H9 (cell line): Measurements from ENCODE around the gene RBM34. TPM values are rescaled to one million over a fixed set of nuclear protein-coding genes. Genes with fewer than 3 reads are reported as not detected.

ENCODE experiments used
- DNase-seq: peaks from one replicate; pipeline ENCODE4 v3.0.0-alpha.2; 2017
- H2AFZ ChIP-seq: one replicate; pipeline ENCODE4 v1.6.1; 2013; ENCODE audit warnings: mild to moderate bottlenecking, low read length, control low read depth, moderate library complexity
- H2AK5ac ChIP-seq: 2 replicates; pipeline ENCODE4 v1.6.1; 2013; ENCODE audit warnings: low read length, control low read depth, mixed read lengths; ENCODE audit not compliant: insufficient read length
- H2BK120ac ChIP-seq: one replicate; pipeline ENCODE4 v1.6.1; 2013; ENCODE audit warnings: low read depth, mild to moderate bottlenecking, low read length, control low read depth, inconsistent platforms; ENCODE audit not compliant: poor library complexity, severe bottlenecking
- H2BK12ac ChIP-seq: 2 replicates; pipeline ENCODE4 v1.6.1; 2013; ENCODE audit warnings: low read length, control low read depth, mixed read lengths, low read depth; ENCODE audit not compliant: insufficient read length
- H2BK15ac ChIP-seq: 2 replicates; pipeline ENCODE4 v1.6.1; 2013; ENCODE audit warnings: low read depth, low read length, control low read depth
- H2BK20ac ChIP-seq: one replicate; pipeline ENCODE4 v1.6.1; 2013; ENCODE audit warnings: low read depth, mild to moderate bottlenecking, low read length, control low read depth, inconsistent platforms; ENCODE audit not compliant: poor library complexity, severe bottlenecking
- H2BK5ac ChIP-seq: 2 replicates; pipeline ENCODE4 v1.6.1; 2013; ENCODE audit warnings: low read length, control low read depth, mixed read lengths; ENCODE audit not compliant: insufficient read length
- H3K14ac ChIP-seq: 2 replicates; pipeline ENCODE4 v1.6.1; 2013; ENCODE audit warnings: low read length, control low read depth; ENCODE audit not compliant: insufficient read depth
- H3K18ac ChIP-seq: 2 replicates; pipeline ENCODE4 v1.6.1; 2013; ENCODE audit warnings: low read depth, mild to moderate bottlenecking, mixed read lengths, low read length, control low read depth; ENCODE audit not compliant: insufficient read length
- H3K23ac ChIP-seq: 2 replicates; pipeline ENCODE4 v1.6.1; 2013; ENCODE audit warnings: low read length, control low read depth, mixed read lengths, low read depth; ENCODE audit not compliant: insufficient read length
- H3K23me2 ChIP-seq: 2 replicates; pipeline ENCODE4 v1.6.1; 2013; ENCODE audit warnings: low read depth, mild to moderate bottlenecking, mixed read lengths, low read length, control low read depth; ENCODE audit not compliant: insufficient read length, poor library complexity, severe bottlenecking
- H3K27ac ChIP-seq: 2 replicates; pipeline ENCODE4 v1.5.1; 2013; ENCODE audit warnings: low read length, control low read depth, mixed read lengths, low read depth; ENCODE audit not compliant: insufficient read length
- H3K27me3 ChIP-seq: 2 replicates; pipeline ENCODE4 v1.6.1; 2013; ENCODE audit warnings: low read length, control low read depth, inconsistent platforms; ENCODE audit not compliant: insufficient read depth
- H3K4ac ChIP-seq: 2 replicates; pipeline ENCODE4 v1.6.1; 2013; ENCODE audit warnings: low read depth, mild to moderate bottlenecking, control low read depth, inconsistent platforms, low read length, moderate library complexity
- H3K4me1 ChIP-seq: 2 replicates; pipeline ENCODE4 v1.6.1; 2013; ENCODE audit warnings: low read length, control low read depth, inconsistent platforms; ENCODE audit not compliant: insufficient read depth
- H3K4me2 ChIP-seq: 2 replicates; pipeline ENCODE4 v1.6.1; 2013; ENCODE audit warnings: low read length, control low read depth, mixed read lengths; ENCODE audit not compliant: insufficient read length, insufficient read depth
- H3K56ac ChIP-seq: 2 replicates; pipeline ENCODE4 v1.6.1; 2013; ENCODE audit warnings: low read depth, mild to moderate bottlenecking, mixed read lengths, low read length, control low read depth; ENCODE audit not compliant: insufficient read length
- H3K79me1 ChIP-seq: 2 replicates; pipeline ENCODE4 v1.6.1; 2013; ENCODE audit warnings: low read depth, mild to moderate bottlenecking, moderate library complexity, low read length, control low read depth, inconsistent platforms; ENCODE audit not compliant: insufficient read depth, poor library complexity, severe bottlenecking
- H3K79me2 ChIP-seq: 2 replicates; pipeline ENCODE4 v1.6.1; 2013; ENCODE audit warnings: low read length, control low read depth, inconsistent platforms; ENCODE audit not compliant: insufficient read depth
- H3K9ac ChIP-seq: 2 replicates; pipeline ENCODE4 v1.6.1; 2013; ENCODE audit warnings: low read length, control low read depth, mixed read lengths; ENCODE audit not compliant: insufficient read length; ENCODE audit errors: extremely low read depth
- H3K9me3 ChIP-seq: one replicate; pipeline ENCODE4 v1.6.1; 2013; ENCODE audit warnings: low read depth, low read length, inconsistent platforms; ENCODE audit not compliant: control insufficient read depth
- H3T11ph ChIP-seq: one replicate; pipeline ENCODE4 v1.6.1; 2013; ENCODE audit warnings: mild to moderate bottlenecking, low read length, control low read depth, inconsistent platforms
- H4K20me1 ChIP-seq: one replicate; pipeline ENCODE4 v1.6.1; 2013; ENCODE audit not compliant: control insufficient read depth, insufficient read length, insufficient read depth
- H4K5ac ChIP-seq: 2 replicates; pipeline ENCODE4 v1.6.1; 2013; ENCODE audit warnings: low read depth, mild to moderate bottlenecking, mixed read lengths, low read length, control low read depth; ENCODE audit not compliant: insufficient read length
- H4K8ac ChIP-seq: replicated peaks from 2 replicates; pipeline ENCODE4 v1.6.1; 2013; ENCODE audit warnings: low read length, control low read depth, mixed read lengths, low read depth; ENCODE audit not compliant: insufficient read length
- H4K91ac ChIP-seq: 2 replicates; pipeline ENCODE4 v1.6.1; 2013; ENCODE audit warnings: low read depth, mild to moderate bottlenecking, moderate library complexity, mixed read lengths, low read length, control low read depth; ENCODE audit not compliant: insufficient read length
- H3K27ac Mint-ChIP-seq, 3 experiments: 2 replicates in 2 of 3; 3 replicates in 1 of 3; pipeline ENCODE4 v1.8.0; 2020 to 2021; ENCODE audit warnings: mixed read lengths in 3 of 3, mild to moderate bottlenecking in 1 of 3, moderate library complexity in 1 of 3
- H3K27me3 Mint-ChIP-seq: 2 replicates; pipeline ENCODE4 v1.8.0; 2021; ENCODE audit warnings: low read depth, mild to moderate bottlenecking, moderate library complexity, mixed read lengths
- H3K36me3 Mint-ChIP-seq, 3 experiments: 2 replicates in 2 of 3; 3 replicates in 1 of 3; pipeline ENCODE4 v1.8.0; 2020 to 2021; ENCODE audit warnings: low read depth in 3 of 3, mixed read lengths in 3 of 3; ENCODE audit not compliant: insufficient read depth in 1 of 3
- H3K4me1 Mint-ChIP-seq, 2 experiments: 2 replicates each; pipeline ENCODE4 v1.8.0; 2020; ENCODE audit warnings: mixed read lengths in 2 of 2
- H3K4me3 Mint-ChIP-seq, 2 experiments: 2 replicates in 1 of 2; 3 replicates in 1 of 2; pipeline ENCODE4 v1.8.0; 2020 to 2021; ENCODE audit warnings: mild to moderate bottlenecking in 2 of 2, mixed read lengths in 2 of 2, moderate library complexity in 1 of 2
- H3K9me3 Mint-ChIP-seq, 2 experiments: 2 replicates in 1 of 2; 3 replicates in 1 of 2; pipeline ENCODE4 v1.8.0; 2020; ENCODE audit warnings: mild to moderate bottlenecking in 2 of 2, mixed read lengths in 2 of 2, moderate library complexity in 1 of 2
- WGBS: extraction: QIAGEN DNeasy Blood & Tissue Kit; methylation state at CpG from one replicate; pipeline ENCODE4 v1.1.7; 2013; ENCODE audit warnings: missing lambda C conversion rate, low lambda C conversion rate, mixed read lengths; ENCODE audit not compliant: insufficient read length; ENCODE audit errors: extremely low coverage; 5-methylcytosine and 5-hydroxymethylcytosine counted together
- total RNA-seq: library from RNA; stranded (reverse); gene quantifications from 2 replicates; pipeline ENCODE4 v1.2.1, GENCODE V29; 2021
- TF ChIP-seq, protein P1 (sequence below): fragments of 200-600 bp; sonication (generic); conservative IDR thresholded peaks from 3 replicates; pipeline ENCODE4 v1.8.0; 2021; ENCODE audit warnings: antibody characterized with exemption, mild to moderate bottlenecking

The RBM34 gene
- total RNA-seq, 1 experiment from 2014 or later: 121 TPM

DNA sequence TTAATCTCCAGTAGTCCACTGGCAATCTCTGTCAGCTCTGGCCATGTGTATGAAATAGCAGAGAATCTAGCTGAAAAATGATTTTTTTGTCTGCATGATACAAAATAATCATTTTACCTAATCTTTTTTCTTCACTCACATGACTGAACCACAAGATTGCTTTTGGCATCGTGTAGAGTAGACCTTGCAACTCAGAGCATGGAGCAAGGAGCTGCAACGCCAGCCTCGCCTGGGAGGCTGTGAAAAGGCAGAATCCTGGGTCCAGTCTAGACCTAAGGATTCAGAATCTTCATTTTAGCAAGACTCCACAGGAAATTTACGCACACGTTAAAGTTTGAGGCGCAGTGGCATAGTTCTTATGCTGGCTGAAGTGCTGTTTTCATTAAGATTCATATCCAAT, 72.6 kb downstream of the RBM34 start:
- Histone ChIP-seq H3K9ac (no peak overlapping the region), H4K5ac (no peak overlapping the region), H2BK5ac (no peak overlapping the region), H3K56ac (no peak overlapping the region), H3K9me3 (no peaks in the 10 kb centered on the region), H3K18ac (no peak overlapping the region), H2BK120ac (no peak overlapping the region), H3K79me2 (no peaks in the 10 kb centered on the region), H3T11ph (no peak overlapping the region), H4K8ac (no peak overlapping the region), H4K91ac (no peak overlapping the region), H3K23ac (no peak overlapping the region), H3K27ac (no peak overlapping the region), H3K4me1 (peaks cover 14% of the 10 kb centered on the region), H2BK12ac (no peak overlapping the region), H4K20me1 (no peaks in the 10 kb centered on the region), H3K14ac (no peak overlapping the region), H2AFZ (no peak overlapping the region), H3K4ac (no peak overlapping the region), H2BK20ac (no peak overlapping the region), H3K79me1 (no peaks in the 10 kb centered on the region), H3K23me2 (peaks cover under 1% of the 10 kb centered on the region), H2BK15ac (no peak overlapping the region), H3K27me3 (no peaks in the 10 kb centered on the region), H3K4me2 (no peak overlapping the region), H2AK5ac (no peak overlapping the region)
- H3K4me3 Mint-ChIP-seq: no peak overlapping the region
- H3K4me1 Mint-ChIP-seq: peaks cover 37 to 42% of the 10 kb centered on the region in 2 experiments
- WGBS: no CpG with 5 or more reads among the region's 6 CpGs
- no peak overlapping the region; a peak in 1 of 7 replicates for H3K27ac Mint-ChIP-seq
- H3K27me3 Mint-ChIP-seq: peaks cover 1% of the 10 kb centered on the region; the same call in 1 of the 2 replicates
- no peak for DNase-seq
- H3K9me3 Mint-ChIP-seq: no peaks in the 10 kb centered on the region
- TF ChIP-seq, protein P1, sequence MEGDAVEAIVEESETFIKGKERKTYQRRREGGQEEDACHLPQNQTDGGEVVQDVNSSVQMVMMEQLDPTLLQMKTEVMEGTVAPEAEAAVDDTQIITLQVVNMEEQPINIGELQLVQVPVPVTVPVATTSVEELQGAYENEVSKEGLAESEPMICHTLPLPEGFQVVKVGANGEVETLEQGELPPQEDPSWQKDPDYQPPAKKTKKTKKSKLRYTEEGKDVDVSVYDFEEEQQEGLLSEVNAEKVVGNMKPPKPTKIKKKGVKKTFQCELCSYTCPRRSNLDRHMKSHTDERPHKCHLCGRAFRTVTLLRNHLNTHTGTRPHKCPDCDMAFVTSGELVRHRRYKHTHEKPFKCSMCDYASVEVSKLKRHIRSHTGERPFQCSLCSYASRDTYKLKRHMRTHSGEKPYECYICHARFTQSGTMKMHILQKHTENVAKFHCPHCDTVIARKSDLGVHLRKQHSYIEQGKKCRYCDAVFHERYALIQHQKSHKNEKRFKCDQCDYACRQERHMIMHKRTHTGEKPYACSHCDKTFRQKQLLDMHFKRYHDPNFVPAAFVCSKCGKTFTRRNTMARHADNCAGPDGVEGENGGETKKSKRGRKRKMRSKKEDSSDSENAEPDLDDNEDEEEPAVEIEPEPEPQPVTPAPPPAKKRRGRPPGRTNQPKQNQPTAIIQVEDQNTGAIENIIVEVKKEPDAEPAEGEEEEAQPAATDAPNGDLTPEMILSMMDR: no peak
- no peaks in the 10 kb centered on the region; a peak in 1 of 7 replicates for H3K36me3 Mint-ChIP-seq
